H1 (cell line): Measurements from ENCODE around the gene MADD. TPM values are rescaled to one million over a fixed set of nuclear protein-coding genes. Genes with fewer than 3 reads are reported as not detected.

ENCODE experiments used
- BRCA1 ChIP-seq: IDR thresholded peaks from 2 replicates; pipeline ENCODE4 v1.6.1; 2012; ENCODE audit warnings: low read depth, low read length, improper control_type of control experiment
- CTBP2 ChIP-seq: IDR thresholded peaks from 2 replicates; pipeline ENCODE4 v1.7.0; 2011; ENCODE audit warnings: borderline replicate concordance, mild to moderate bottlenecking, moderate library complexity, mixed read lengths, low read length; ENCODE audit not compliant: insufficient read depth, insufficient read length
- EZH2 ChIP-seq: fragments of 200-600 bp; sonication (generic); IDR thresholded peaks from 2 replicates; pipeline ENCODE4 v1.7.1; 2012; ENCODE audit warnings: low read depth, mild to moderate bottlenecking, moderate library complexity, low read length, inconsistent platforms; ENCODE audit not compliant: severe bottlenecking
- GABPA ChIP-seq: IDR thresholded peaks from 2 replicates; pipeline ENCODE4 v1.6.1; 2011; ENCODE audit warnings: mild to moderate bottlenecking, low read length, moderate library complexity, borderline replicate concordance; ENCODE audit not compliant: insufficient read depth
- KDM1A ChIP-seq: fragments of 200-600, 300-600 bp; sonication (generic); IDR thresholded peaks from 2 replicates; pipeline ENCODE4 v1.7.1; 2016; ENCODE audit warnings: mild to moderate bottlenecking, low read length, borderline replicate concordance
- KDM4A ChIP-seq: IDR thresholded peaks from one replicate; pipeline ENCODE4 v1.7.1; 2012; ENCODE audit warnings: low read depth, mild to moderate bottlenecking, moderate library complexity, low read length, inconsistent platforms; ENCODE audit not compliant: severe bottlenecking
- PHF8 ChIP-seq: fragments of 200-600 bp; sonication (generic); conservative IDR thresholded peaks from 2 replicates; pipeline ENCODE4 v1.7.1; 2012; ENCODE audit warnings: low read depth, mild to moderate bottlenecking, inconsistent platforms, low read length, moderate library complexity
- RFX5 ChIP-seq: IDR thresholded peaks from 2 replicates; pipeline ENCODE4 v1.6.1; 2011; ENCODE audit warnings: low read depth, low read length, improper control_type of control experiment, borderline replicate concordance
- SP2 ChIP-seq: IDR thresholded peaks from 2 replicates; pipeline ENCODE4 v1.6.1; 2012; ENCODE audit warnings: mild to moderate bottlenecking, low read length, inconsistent platforms
- SP4 ChIP-seq: IDR thresholded peaks from 2 replicates; pipeline ENCODE4 v1.6.1; 2012; ENCODE audit warnings: low read length, inconsistent platforms
- ZNF274 ChIP-seq: IDR thresholded peaks from 2 replicates; pipeline ENCODE4 v1.7.0; 2012; ENCODE audit warnings: low read length, borderline replicate concordance; ENCODE audit errors: extremely low read depth
- polyA plus RNA-seq, 7 experiments: library from polyadenylated mRNA; depleted of rRNA in 3 of 7; stranded (reverse) in 5 of 7; unstranded in 2 of 7; fragments of >200 nt in 5 of 7; fragments of 200-250 nt in 2 of 7; gene quantifications; 1 replicate in 5 of 7; 2 replicates in 1 of 7; 4 replicates in 1 of 7; pipeline versions ENCODE4 v1.2.1 to v1.2.3, GENCODE V29; 2011 to 2013; ENCODE audit warnings: missing spikeins in 2 of 7, mixed read lengths in 2 of 7
- total RNA-seq: library from RNA; stranded (reverse); fragmentation: NEBNext Ultra II Directional; extraction: Animal tissue kit (Norgen Biotek cat#: 25700); gene quantifications from 2 replicates; pipeline ENCODE4 v1.2.1, GENCODE V29; 2021
- TF ChIP-seq, protein P1 (sequence below): fragments of 300-600 bp; sonication (generic); IDR thresholded peaks from 2 replicates; pipeline ENCODE4 v1.7.1; 2012; ENCODE audit warnings: low read length, moderate library complexity, mild to moderate bottlenecking, inconsistent platforms; ENCODE audit not compliant: insufficient replicate concordance

Gene MADD
- total and polyA plus RNA-seq, 2 of the 8 experiments (the other 6 are each of a cell fraction or from before 2014, with no cell fraction given) = 32.5 to 45.4 TPM

DNA sequence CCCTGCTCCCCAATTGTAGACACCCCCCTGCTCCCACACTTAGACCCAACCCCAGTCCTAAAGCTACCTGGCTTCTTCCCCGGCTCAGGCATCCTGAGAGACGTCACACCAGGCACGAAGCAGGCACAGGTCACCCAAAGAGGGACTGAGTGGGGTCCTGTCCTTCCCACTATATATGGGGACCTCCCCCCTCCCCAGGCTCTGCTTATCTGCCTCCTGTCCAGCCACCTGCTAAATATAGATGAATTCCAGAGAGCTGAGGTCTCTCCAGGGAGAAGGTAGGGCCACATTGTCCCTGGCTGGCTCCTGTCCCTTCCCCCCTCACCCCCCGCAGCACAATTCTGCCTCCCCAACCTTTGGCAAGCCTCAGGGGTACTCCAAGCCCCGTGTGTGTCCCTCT lies 82.6 kb downstream of the MADD start, which contains the start of gene MYBPC3 (continued):
- TF ChIP-seq, protein P1, sequence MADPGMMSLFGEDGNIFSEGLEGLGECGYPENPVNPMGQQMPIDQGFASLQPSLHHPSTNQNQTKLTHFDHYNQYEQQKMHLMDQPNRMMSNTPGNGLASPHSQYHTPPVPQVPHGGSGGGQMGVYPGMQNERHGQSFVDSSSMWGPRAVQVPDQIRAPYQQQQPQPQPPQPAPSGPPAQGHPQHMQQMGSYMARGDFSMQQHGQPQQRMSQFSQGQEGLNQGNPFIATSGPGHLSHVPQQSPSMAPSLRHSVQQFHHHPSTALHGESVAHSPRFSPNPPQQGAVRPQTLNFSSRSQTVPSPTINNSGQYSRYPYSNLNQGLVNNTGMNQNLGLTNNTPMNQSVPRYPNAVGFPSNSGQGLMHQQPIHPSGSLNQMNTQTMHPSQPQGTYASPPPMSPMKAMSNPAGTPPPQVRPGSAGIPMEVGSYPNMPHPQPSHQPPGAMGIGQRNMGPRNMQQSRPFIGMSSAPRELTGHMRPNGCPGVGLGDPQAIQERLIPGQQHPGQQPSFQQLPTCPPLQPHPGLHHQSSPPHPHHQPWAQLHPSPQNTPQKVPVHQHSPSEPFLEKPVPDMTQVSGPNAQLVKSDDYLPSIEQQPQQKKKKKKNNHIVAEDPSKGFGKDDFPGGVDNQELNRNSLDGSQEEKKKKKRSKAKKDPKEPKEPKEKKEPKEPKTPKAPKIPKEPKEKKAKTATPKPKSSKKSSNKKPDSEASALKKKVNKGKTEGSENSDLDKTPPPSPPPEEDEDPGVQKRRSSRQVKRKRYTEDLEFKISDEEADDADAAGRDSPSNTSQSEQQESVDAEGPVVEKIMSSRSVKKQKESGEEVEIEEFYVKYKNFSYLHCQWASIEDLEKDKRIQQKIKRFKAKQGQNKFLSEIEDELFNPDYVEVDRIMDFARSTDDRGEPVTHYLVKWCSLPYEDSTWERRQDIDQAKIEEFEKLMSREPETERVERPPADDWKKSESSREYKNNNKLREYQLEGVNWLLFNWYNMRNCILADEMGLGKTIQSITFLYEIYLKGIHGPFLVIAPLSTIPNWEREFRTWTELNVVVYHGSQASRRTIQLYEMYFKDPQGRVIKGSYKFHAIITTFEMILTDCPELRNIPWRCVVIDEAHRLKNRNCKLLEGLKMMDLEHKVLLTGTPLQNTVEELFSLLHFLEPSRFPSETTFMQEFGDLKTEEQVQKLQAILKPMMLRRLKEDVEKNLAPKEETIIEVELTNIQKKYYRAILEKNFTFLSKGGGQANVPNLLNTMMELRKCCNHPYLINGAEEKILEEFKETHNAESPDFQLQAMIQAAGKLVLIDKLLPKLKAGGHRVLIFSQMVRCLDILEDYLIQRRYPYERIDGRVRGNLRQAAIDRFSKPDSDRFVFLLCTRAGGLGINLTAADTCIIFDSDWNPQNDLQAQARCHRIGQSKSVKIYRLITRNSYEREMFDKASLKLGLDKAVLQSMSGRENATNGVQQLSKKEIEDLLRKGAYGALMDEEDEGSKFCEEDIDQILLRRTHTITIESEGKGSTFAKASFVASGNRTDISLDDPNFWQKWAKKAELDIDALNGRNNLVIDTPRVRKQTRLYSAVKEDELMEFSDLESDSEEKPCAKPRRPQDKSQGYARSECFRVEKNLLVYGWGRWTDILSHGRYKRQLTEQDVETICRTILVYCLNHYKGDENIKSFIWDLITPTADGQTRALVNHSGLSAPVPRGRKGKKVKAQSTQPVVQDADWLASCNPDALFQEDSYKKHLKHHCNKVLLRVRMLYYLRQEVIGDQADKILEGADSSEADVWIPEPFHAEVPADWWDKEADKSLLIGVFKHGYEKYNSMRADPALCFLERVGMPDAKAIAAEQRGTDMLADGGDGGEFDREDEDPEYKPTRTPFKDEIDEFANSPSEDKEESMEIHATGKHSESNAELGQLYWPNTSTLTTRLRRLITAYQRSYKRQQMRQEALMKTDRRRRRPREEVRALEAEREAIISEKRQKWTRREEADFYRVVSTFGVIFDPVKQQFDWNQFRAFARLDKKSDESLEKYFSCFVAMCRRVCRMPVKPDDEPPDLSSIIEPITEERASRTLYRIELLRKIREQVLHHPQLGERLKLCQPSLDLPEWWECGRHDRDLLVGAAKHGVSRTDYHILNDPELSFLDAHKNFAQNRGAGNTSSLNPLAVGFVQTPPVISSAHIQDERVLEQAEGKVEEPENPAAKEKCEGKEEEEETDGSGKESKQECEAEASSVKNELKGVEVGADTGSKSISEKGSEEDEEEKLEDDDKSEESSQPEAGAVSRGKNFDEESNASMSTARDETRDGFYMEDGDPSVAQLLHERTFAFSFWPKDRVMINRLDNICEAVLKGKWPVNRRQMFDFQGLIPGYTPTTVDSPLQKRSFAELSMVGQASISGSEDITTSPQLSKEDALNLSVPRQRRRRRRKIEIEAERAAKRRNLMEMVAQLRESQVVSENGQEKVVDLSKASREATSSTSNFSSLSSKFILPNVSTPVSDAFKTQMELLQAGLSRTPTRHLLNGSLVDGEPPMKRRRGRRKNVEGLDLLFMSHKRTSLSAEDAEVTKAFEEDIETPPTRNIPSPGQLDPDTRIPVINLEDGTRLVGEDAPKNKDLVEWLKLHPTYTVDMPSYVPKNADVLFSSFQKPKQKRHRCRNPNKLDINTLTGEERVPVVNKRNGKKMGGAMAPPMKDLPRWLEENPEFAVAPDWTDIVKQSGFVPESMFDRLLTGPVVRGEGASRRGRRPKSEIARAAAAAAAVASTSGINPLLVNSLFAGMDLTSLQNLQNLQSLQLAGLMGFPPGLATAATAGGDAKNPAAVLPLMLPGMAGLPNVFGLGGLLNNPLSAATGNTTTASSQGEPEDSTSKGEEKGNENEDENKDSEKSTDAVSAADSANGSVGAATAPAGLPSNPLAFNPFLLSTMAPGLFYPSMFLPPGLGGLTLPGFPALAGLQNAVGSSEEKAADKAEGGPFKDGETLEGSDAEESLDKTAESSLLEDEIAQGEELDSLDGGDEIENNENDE = no peak
- TF ChIP-seq RFX5 (no peak), PHF8 (no peak), BRCA1 (no peak), SP2 (no peak), KDM1A (no peak), KDM4A (no peak), EZH2 (no peak), GABPA (no peak), CTBP2 (no peak), ZNF274 (no peak), SP4 (no peak)
